Erythroblast (primary cell): Measurements from ENCODE around the gene GPR160.

ENCODE experiments used
- GATA1 ChIP-seq: IDR thresholded peaks from 2 replicates; pipeline ENCODE4 v1.6.1; 2011; ENCODE audit warnings: low read depth, mild to moderate bottlenecking, control low read depth, low read length, moderate library complexity
- POLR2A ChIP-seq: IDR thresholded peaks from 2 replicates; pipeline ENCODE4 v1.6.1; 2011; ENCODE audit warnings: mild to moderate bottlenecking, low read length

GRCh38 chr3:170050753-170051152 lies 13.0 kb downstream of the GPR160 start:
- TF ChIP-seq POLR2A: no peak
- TF ChIP-seq GATA1: no peak
